Fibroblast of lung (primary cell): ENCODE measurements around the gene CUL2. TPM values are rescaled to one million over a fixed set of nuclear protein-coding genes. Genes with fewer than 3 reads are reported as not detected.

Experiments
- DNase-seq, 2 donors: peaks; one replicate each; pipeline versions ENCODE4 v3.0.0 to v3.0.0-alpha.2; 2010; ENCODE audit warnings: low read depth in 2 of 2
- H2AFZ ChIP-seq: 2 replicates; pipeline ENCODE4 v1.5.1; 2012; ENCODE audit warnings: low read length, control low read depth, inconsistent platforms
- H3K27ac ChIP-seq: 2 replicates; pipeline ENCODE4 v1.5.1; 2011; ENCODE audit warnings: low read length, control low read depth; ENCODE audit not compliant: insufficient read depth
- H3K27me3 ChIP-seq: 2 replicates; pipeline ENCODE4 v1.5.1; 2011; ENCODE audit warnings: mild to moderate bottlenecking, low read length; ENCODE audit not compliant: control insufficient read depth, insufficient read depth
- H3K36me3 ChIP-seq: 2 replicates; pipeline ENCODE4 v1.5.1; 2011; ENCODE audit warnings: low read length; ENCODE audit not compliant: control insufficient read depth, insufficient read depth
- H3K4me1 ChIP-seq: 2 replicates; pipeline ENCODE4 v1.5.1; 2011; ENCODE audit warnings: low read length; ENCODE audit not compliant: control insufficient read depth, insufficient read depth; ENCODE audit errors: extremely low read depth
- H3K4me2 ChIP-seq: 2 replicates; pipeline ENCODE4 v1.5.1; 2011; ENCODE audit warnings: low read length, control low read depth; ENCODE audit not compliant: insufficient read depth; ENCODE audit errors: extremely low read depth
- H3K4me3 ChIP-seq, 4 experiments: fragments of 200-600 bp in 1 of 4; sonication (generic) in 1 of 4; replicated peaks in 1 of 4; 2 replicates each; pipeline ENCODE4 v1.5.1; 2011 to 2016; ENCODE audit warnings: low read length in 4 of 4, low read depth in 3 of 4, mild to moderate bottlenecking in 3 of 4, control low read depth in 2 of 4, inconsistent platforms in 1 of 4, mixed read lengths in 1 of 4; ENCODE audit not compliant: insufficient read depth in 1 of 4; ENCODE audit errors: control extremely low read depth in 1 of 4
- H3K79me2 ChIP-seq: 2 replicates; pipeline ENCODE4 v1.5.1; 2012; ENCODE audit warnings: mild to moderate bottlenecking, low read length, inconsistent platforms; ENCODE audit not compliant: control insufficient read depth, insufficient read depth
- H3K9ac ChIP-seq: 2 replicates; pipeline ENCODE4 v1.5.1; 2011; ENCODE audit warnings: mild to moderate bottlenecking, low read length, control low read depth; ENCODE audit not compliant: insufficient read depth
- H3K9me3 ChIP-seq: 2 replicates; pipeline ENCODE4 v1.5.1; 2012; ENCODE audit warnings: low read depth, low read length; ENCODE audit not compliant: control insufficient read depth, insufficient read depth
- H4K20me1 ChIP-seq: 2 replicates; pipeline ENCODE4 v1.5.1; 2011; ENCODE audit warnings: low read length; ENCODE audit not compliant: control insufficient read depth, insufficient read depth; ENCODE audit errors: extremely low read depth
- EZH2 ChIP-seq: IDR thresholded peaks from 2 replicates; pipeline ENCODE4 v1.5.1; 2012; ENCODE audit warnings: low read length, control low read depth, mild to moderate bottlenecking; ENCODE audit errors: missing control alignments
- polyA plus RNA-seq, 2 donors: library from polyadenylated mRNA; depleted of rRNA in 1 of 2; stranded (reverse) in 1 of 2; unstranded in 1 of 2; fragments of >200 nt; gene quantifications; 2 replicates each; pipeline ENCODE4 v1.2.1, GENCODE V29; 2011 to 2012; ENCODE audit warnings: missing spikeins in 1 of 2
- total RNA-seq: library from RNA; depleted of rRNA; stranded (reverse); fragments of >200 nt; gene quantifications from 2 replicates; pipeline ENCODE4 v1.2.1, GENCODE V29; 2014
- TF ChIP-seq, protein P1 (sequence below), 2 donors: IDR thresholded peaks in 1 of 2; conservative IDR thresholded peaks in 1 of 2; 1 replicate in 1 of 2; 2 replicates in 1 of 2; pipeline ENCODE4 v1.5.1; 2011 to 2012; ENCODE audit warnings: low read length in 2 of 2, control low read depth in 1 of 2, inconsistent platforms in 1 of 2, low read depth in 1 of 2, mild to moderate bottlenecking in 1 of 2

Gene CUL2
- total and polyA plus RNA-seq, 2 donors (not counting 1 experiment from before 2014, with no cell fraction given): 22.8 to 36.0 TPM

DNA sequence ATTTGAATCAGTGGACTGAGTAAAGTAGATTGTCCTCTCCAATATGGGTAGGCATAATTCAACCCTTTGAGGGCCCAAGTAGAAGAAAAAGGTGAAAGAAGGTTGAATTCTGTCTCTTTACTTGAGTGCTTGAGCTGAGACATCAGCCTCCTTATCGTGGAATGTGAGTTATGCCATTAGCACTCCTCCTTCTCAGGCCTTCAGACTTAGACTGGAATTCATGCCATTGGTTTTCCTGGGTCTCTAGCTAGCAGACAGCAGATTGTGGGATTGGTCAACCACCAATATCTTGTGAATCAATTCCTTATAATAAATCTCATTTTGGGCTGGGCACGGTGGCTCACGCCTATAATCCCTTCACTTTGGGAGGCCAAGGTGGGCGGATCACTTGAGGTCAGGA lies 89.2 kb downstream of the CUL2 start:
- no peaks in the 10 kb centered on the region for H4K20me1 ChIP-seq
- H3K79me2 ChIP-seq: no peaks in the 10 kb centered on the region
- no peak overlapping the region for H3K9ac ChIP-seq
- no peaks in the 10 kb centered on the region for H3K27me3 ChIP-seq
- DNase-seq: peak in 1 of 2 donors; percentile 70
- no peak overlapping the region for H3K4me2 ChIP-seq
- H3K27ac ChIP-seq: no peak overlapping the region
- no peak overlapping the region for H3K4me3 ChIP-seq
- no peaks in the 10 kb centered on the region for H3K9me3 ChIP-seq
- TF ChIP-seq, protein P1, sequence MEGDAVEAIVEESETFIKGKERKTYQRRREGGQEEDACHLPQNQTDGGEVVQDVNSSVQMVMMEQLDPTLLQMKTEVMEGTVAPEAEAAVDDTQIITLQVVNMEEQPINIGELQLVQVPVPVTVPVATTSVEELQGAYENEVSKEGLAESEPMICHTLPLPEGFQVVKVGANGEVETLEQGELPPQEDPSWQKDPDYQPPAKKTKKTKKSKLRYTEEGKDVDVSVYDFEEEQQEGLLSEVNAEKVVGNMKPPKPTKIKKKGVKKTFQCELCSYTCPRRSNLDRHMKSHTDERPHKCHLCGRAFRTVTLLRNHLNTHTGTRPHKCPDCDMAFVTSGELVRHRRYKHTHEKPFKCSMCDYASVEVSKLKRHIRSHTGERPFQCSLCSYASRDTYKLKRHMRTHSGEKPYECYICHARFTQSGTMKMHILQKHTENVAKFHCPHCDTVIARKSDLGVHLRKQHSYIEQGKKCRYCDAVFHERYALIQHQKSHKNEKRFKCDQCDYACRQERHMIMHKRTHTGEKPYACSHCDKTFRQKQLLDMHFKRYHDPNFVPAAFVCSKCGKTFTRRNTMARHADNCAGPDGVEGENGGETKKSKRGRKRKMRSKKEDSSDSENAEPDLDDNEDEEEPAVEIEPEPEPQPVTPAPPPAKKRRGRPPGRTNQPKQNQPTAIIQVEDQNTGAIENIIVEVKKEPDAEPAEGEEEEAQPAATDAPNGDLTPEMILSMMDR (conservative IDR thresholded peaks at IDR 0.05 in 1 of 2, IDR thresholded peaks at IDR 0.05 in 1 of 2; ENCODE audit: low read depth in 1 of 2, low read length in 2 of 2): no peak
- TF ChIP-seq EZH2: no peak
- no peak overlapping the region for H2AFZ ChIP-seq
- no peaks in the 10 kb centered on the region for H3K4me1 ChIP-seq
- H3K36me3 ChIP-seq: no peaks in the 10 kb centered on the region

DNA sequence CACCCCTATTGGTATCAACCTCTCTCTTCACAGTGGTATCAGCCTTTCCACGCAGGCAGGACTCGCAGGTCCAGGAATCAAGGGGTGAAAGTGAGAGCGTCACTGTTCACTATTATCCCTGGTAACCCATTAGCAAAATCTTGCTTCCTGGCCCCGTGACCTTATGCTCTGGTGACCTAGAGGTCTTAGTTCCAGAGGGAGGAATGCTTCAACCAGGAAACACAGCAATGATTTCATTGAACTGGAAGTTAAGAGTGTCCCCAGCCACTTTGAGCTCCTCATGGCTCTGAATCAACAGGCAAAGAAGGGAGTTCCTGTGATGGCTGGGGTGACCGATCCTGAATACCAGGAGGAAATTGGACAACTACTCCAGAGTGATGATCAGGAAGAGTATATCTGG lies 90.6 kb downstream of the CUL2 start:
- Histone ChIP-seq H3K4me3 (no peak overlapping the region), H4K20me1 (no peaks in the 10 kb centered on the region), H3K4me1 (no peaks in the 10 kb centered on the region), H2AFZ (no peak overlapping the region), H3K27ac (no peak overlapping the region), H3K79me2 (no peaks in the 10 kb centered on the region), H3K36me3 (no peaks in the 10 kb centered on the region), H3K9me3 (no peaks in the 10 kb centered on the region), H3K4me2 (no peak overlapping the region), H3K9ac (no peak overlapping the region), H3K27me3 (no peaks in the 10 kb centered on the region)
- no peak for DNase-seq
- no peak for TF ChIP-seq EZH2

GRCh38 chr10:34998940-34999339 lies 91.2 kb downstream of the CUL2 start:
- no peak for DNase-seq
- H3K9me3 ChIP-seq: no peaks in the 10 kb centered on the region
- H3K27ac ChIP-seq: no peak overlapping the region
- H3K79me2 ChIP-seq: no peaks in the 10 kb centered on the region
- no peaks in the 10 kb centered on the region for H3K27me3 ChIP-seq
- H4K20me1 ChIP-seq: no peaks in the 10 kb centered on the region
- H3K36me3 ChIP-seq: no peaks in the 10 kb centered on the region
- no peak for TF ChIP-seq EZH2
- TF ChIP-seq, protein P1 (conservative IDR thresholded peaks at IDR 0.05 in 1 of 2, IDR thresholded peaks at IDR 0.05 in 1 of 2; ENCODE audit: low read depth in 1 of 2, low read length in 2 of 2): no peak
- no peaks in the 10 kb centered on the region for H3K4me1 ChIP-seq
- H3K9ac ChIP-seq: no peak overlapping the region
- no peak overlapping the region for H3K4me2 ChIP-seq
- H2AFZ ChIP-seq: no peak overlapping the region
- H3K4me3 ChIP-seq: no peak overlapping the region
